Heart left ventricle (tissue), 16 donors: ENCODE data around the gene VANGL1. TPM values are rescaled to one million over a fixed set of nuclear protein-coding genes. Genes with fewer than 3 reads are reported as not detected.

ENCODE experiments used
- ATAC-seq, 4 donors: fragments of 200-7000 bp; cut with Tn5 transposase; one replicate each; pipeline ENCODE4 v1.9.1; 2020 to 2022; ENCODE audit warnings: moderate library complexity in 4 of 4, mild to moderate bottlenecking in 3 of 4, moderate number of reproducible peaks in 1 of 4
- DNase-seq, 5 donors: peaks; one replicate each; pipeline ENCODE4 v3.0.0-alpha.2; 2020
- H3K27ac ChIP-seq, 12 donors: fragments of 200-600 bp; sonication (generic) in 4 of 12; one replicate each; pipeline versions ENCODE4 v1.5.0 to v1.8.0; 2016 to 2022; ENCODE audit warnings: mild to moderate bottlenecking in 2 of 12
- H3K27me3 ChIP-seq, 9 donors: fragments of 200-600 bp; sonication (generic) in 2 of 9; one replicate each; pipeline versions ENCODE4 v1.5.1 to v1.8.0; 2016 to 2022; ENCODE audit warnings: mild to moderate bottlenecking in 3 of 9
- H3K36me3 ChIP-seq, 9 donors: fragments of 200-600 bp; sonication (generic) in 2 of 9; one replicate each; pipeline versions ENCODE4 v1.5.0 to v1.8.0; 2018 to 2022; ENCODE audit warnings: mild to moderate bottlenecking in 2 of 9
- H3K4me1 ChIP-seq, 12 donors: fragments of 200-600 bp; sonication (generic) in 4 of 12; one replicate each; pipeline versions ENCODE4 v1.5.0 to v1.8.0; 2016 to 2022; ENCODE audit warnings: mild to moderate bottlenecking in 3 of 12
- H3K4me3 ChIP-seq, 12 donors: fragments of 200-600 bp; sonication (generic) in 4 of 12; one replicate each; pipeline versions ENCODE4 v1.5.0 to v1.8.0; 2017 to 2022; ENCODE audit warnings: mild to moderate bottlenecking in 9 of 12, moderate library complexity in 4 of 12
- H3K9me3 ChIP-seq, 12 donors: fragments of 200-600 bp; sonication (generic) in 4 of 12; one replicate each; pipeline versions ENCODE4 v1.5.0 to v1.8.0; 2016 to 2022; ENCODE audit warnings: mild to moderate bottlenecking in 1 of 12
- CTCF ChIP-seq, 12 donors: fragments of 200-600 bp; sonication (generic) in 4 of 12; IDR thresholded peaks; one replicate each; pipeline versions ENCODE4 v1.5.0 to v1.8.0; 2018 to 2022; ENCODE audit warnings: antibody characterized with exemption in 12 of 12, mild to moderate bottlenecking in 5 of 12
- POLR2A ChIP-seq, 2 donors: fragments of 450-650 bp; IDR thresholded peaks; one replicate each; pipeline ENCODE4 v1.6.1; 2017; ENCODE audit warnings: antibody characterized with exemption in 2 of 2, mild to moderate bottlenecking in 2 of 2, moderate library complexity in 2 of 2
- WGBS, 4 donors: extraction: QIAGEN DNeasy Blood & Tissue Kit in 2 of 4; methylation state at CpG; one replicate each; pipeline versions ENCODE4 v1.1.5 to v1.1.7; 2013 to 2018; 5-methylcytosine and 5-hydroxymethylcytosine counted together
- intact Hi-C, 10 donors: fragments of 100-400 bp; cut with DNase I; formaldehyde crosslinking; loops; one replicate each; pipeline versions ENCODE4 v1.11.1 to v1.14.2; 2022
- polyA plus RNA-seq, 2 donors: library from polyadenylated mRNA; stranded (reverse); fragments of 200-250 nt; gene quantifications; one replicate each; pipeline ENCODE4 v1.2.3, GENCODE V29; 2013
- total RNA-seq, 9 donors: library from RNA; depleted of rRNA in 2 of 9; stranded (reverse); fragments of >200 nt in 2 of 9; fragmentation: NEBNext Ultra II Directional in 3 of 9; extraction: Animal tissue kit (Norgen Biotek cat#: 25700) in 3 of 9; gene quantifications; one replicate each; pipeline versions ENCODE4 v1.1.0 to v1.2.4, GENCODE V29; 2016 to 2023
- donor health status: ischemic (EF 13 %, LVEDD 7.1; RV severe dilation, severe dysfunction).
- donor health status: healthy with polysubstance abuse.
- donor health status: DM: no; HTN: yes; CAD: no.
- donor health status: DM: no; HTN: no; CAD: no.
- donor health status: ischemic (EF 25% LVEDD 6.9; RV normal size, moderate dysfunction).
- donor health status: ischemic (EF 25% LVEDD 5.7; RV mildly dilated, moderate dysfunction).
- donor health status: healthy.
- donor health status: DM: yes; HTN: yes; CAD: no.
- donor health status: ischemic (EF 35%, LVEDD 5.7; RV mildly dilated, moderate dysfunction).
- donor health status: nonischemic (EF 11% LVEDD 7.7; RV severe dilation, severe dysfunction).
- donor health status: DM: yes; HTN: yes; CAD: no.
- donor health status: PGD.
- donor health status: ischemic (EF 29% LVEDD 5.4; RV normal size, mild dysfunction).
- donor health status: nonischemic (EF 23%, LVEDD 6.1; RV moderate dilation, normal function).

The VANGL1 gene
- total and polyA plus RNA-seq, 11 donors = 1.4 to 11.5 (median 6.9) TPM

GRCh38 chr1:115651391-115651790 is 9.6 kb downstream of the VANGL1 start:
- 93 to 98% (median 96%) methylated on average over 8 of the region's 8 CpGs for WGBS, 4 donors
- Histone ChIP-seq H3K27me3 (no peaks in the 10 kb centered on the region), H3K4me1 (peaks cover under 1 to 78% (median 60%) of the 10 kb centered on the region in 12 donors), H3K27ac (no peak overlapping the region), H3K9me3 (no peaks in the 10 kb centered on the region), H3K36me3 (peaks cover 0 to 24% (median 16%) of the 10 kb centered on the region in 9 donors), H3K4me3 (no peak overlapping the region)
- DNase-seq = no peak
- intact Hi-C loops = no loop called here
- TF ChIP-seq CTCF (IDR thresholded peaks at IDR 0.05) (no peak), POLR2A (IDR thresholded peaks at IDR 0.05) (no peak)
- no peak for ATAC-seq

GRCh38 chr1:115652236-115652788 is 10.5 kb downstream of the VANGL1 start:
- DNase-seq (peak in 1 of 5 donors; percentile 38), ATAC-seq (peak; percentile 35 to 58 (median 43))
- intact Hi-C loops = no loop called here
- no peak for TF ChIP-seq POLR2A (IDR thresholded peaks at IDR 0.05)
- no peak for TF ChIP-seq CTCF (IDR thresholded peaks at IDR 0.05)
- Histone ChIP-seq H3K4me3 (no peak overlapping the region), H3K27me3 (no peaks in the 10 kb centered on the region), H3K27ac (no peak overlapping the region), H3K4me1 (peaks cover 5 to 78% (median 62%) of the 10 kb centered on the region in 12 donors), H3K9me3 (no peaks in the 10 kb centered on the region), H3K36me3 (peaks cover 0 to 24% (median 16%) of the 10 kb centered on the region in 9 donors)
- WGBS, 4 donors = 51 to 82% (median 75%) methylated on average over 2 of the region's 2 CpGs

- Histone ChIP-seq H3K4me3 (no peak overlapping the region), H3K27ac (peak overlapping the region in 1 of 12 donors; percentile 51), H3K9me3 (no peaks in the 10 kb centered on the region), H3K36me3 (peaks cover 0 to 24% (median 16%) of the 10 kb centered on the region in 9 donors), H3K27me3 (no peaks in the 10 kb centered on the region), H3K4me1 (peaks cover 5 to 66% (median 46%) of the 10 kb centered on the region in 12 donors)
- TF ChIP-seq CTCF (IDR thresholded peaks at IDR 0.05) (no peak), POLR2A (IDR thresholded peaks at IDR 0.05) (no peak)
- ATAC-seq = no peak
- 78 to 89% (median 82%) methylated on average over 3 of the region's 3 CpGs for WGBS, 4 donors
- no peak for DNase-seq
- intact Hi-C loops = no loop called here
Measured at GRCh38 chr1:115654125-115654524, 12.4 kb downstream of the VANGL1 start.

- intact Hi-C loops = no loop called here
- DNase-seq (peak in 4 of 5 donors; percentile 34 to 58 (median 46)), ATAC-seq (peak in 3 of 4 donors; percentile 70 to 78 (median 77))
- Histone ChIP-seq H3K27me3 (no peaks in the 10 kb centered on the region), H3K36me3 (peaks cover 0 to 28% (median 18%) of the 10 kb centered on the region in 9 donors), H3K9me3 (no peaks in the 10 kb centered on the region), H3K4me3 (peak overlapping the region in 2 of 12 donors; percentile 7 to 8), H3K27ac (peak overlapping the region in 10 of 12 donors; percentile 27 to 68 (median 46)), H3K4me1 (peaks cover 5 to 60% (median 41%) of the 10 kb centered on the region in 12 donors)
- no peak for TF ChIP-seq POLR2A (IDR thresholded peaks at IDR 0.05)
- no peak for TF ChIP-seq CTCF (IDR thresholded peaks at IDR 0.05)
- WGBS, 4 donors = 45 to 54% (median 50%) methylated on average over 14 of the region's 14 CpGs
Measured at GRCh38 chr1:115654663-115655305, 13.0 kb downstream of the VANGL1 start.
